Suprapubic skin (tissue), 4 donors: ENCODE results near the gene KIF6.

ENCODE experiments used
- CTCF ChIP-seq, 2 donors: fragments of 200-600 bp in 1 of 2; fragments of 450-650 bp in 1 of 2; sonication (generic) in 1 of 2; IDR thresholded peaks; one replicate each; pipeline ENCODE4 v1.5.1; 2016 to 2019; ENCODE audit warnings: antibody characterized with exemption in 2 of 2, mild to moderate bottlenecking in 1 of 2, moderate library complexity in 1 of 2
- EP300 ChIP-seq: sonication (generic); formaldehyde crosslinking; IDR thresholded peaks from one replicate; pipeline ENCODE4 v1.6.1; 2017; ENCODE audit warnings: antibody characterized with exemption
- POLR2AphosphoS5 ChIP-seq, 3 donors: sonication (generic); formaldehyde crosslinking; IDR thresholded peaks; one replicate each; pipeline ENCODE4 v1.6.1; 2017; ENCODE audit warnings: antibody characterized with exemption in 3 of 3

DNA sequence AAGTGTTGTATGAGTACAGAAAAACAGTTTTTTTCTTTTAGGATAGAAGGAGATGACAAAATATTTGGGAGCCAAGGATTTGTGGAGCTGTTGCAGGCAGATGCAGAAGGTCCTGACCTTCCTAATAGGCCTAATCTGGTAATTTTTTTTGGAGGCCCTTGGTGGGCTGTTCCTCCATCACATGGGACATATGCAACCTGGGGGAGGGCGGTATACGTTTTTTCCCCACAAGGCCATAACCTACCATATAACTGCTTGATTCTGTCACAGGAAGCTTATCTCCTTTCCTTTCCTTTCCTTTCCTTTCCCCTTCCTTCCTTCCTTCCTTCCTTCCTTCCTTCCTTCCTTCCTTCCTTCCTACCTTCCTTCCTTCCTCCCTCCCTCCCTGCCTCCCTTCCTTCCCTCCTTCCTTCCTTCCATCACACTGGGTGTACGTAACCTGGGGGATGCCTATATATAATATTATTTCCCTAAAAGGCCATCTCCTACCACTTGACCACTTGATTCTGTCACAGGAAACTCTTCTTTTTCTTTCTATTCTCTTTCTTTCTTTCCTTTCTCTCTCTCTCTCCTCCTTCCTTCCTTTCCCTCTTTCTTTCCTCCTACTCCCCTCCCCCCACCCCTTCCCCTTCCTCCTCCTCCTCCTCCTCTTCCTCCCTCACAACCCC lies 217.7 kb downstream of the KIF6 start:
- TF ChIP-seq EP300 (no peak), CTCF (IDR thresholded peaks at IDR 0.05) (no peak), POLR2AphosphoS5 (IDR thresholded peaks at IDR 0.05) (no peak)
